RWPE2 (cell line): ENCODE data around the gene RPL35.

ENCODE experiments used
- ATAC-seq: fragments of 200-7000 bp; cut with Tn5 transposase; 3 replicates; pipeline ENCODE4 v1.9.1; 2021; ENCODE audit warnings: low read depth
- DNase-seq: peaks from one replicate; pipeline ENCODE4 v3.0.0-alpha.2; 2020; ENCODE audit warnings: low spot score
- H3K27ac ChIP-seq: fragments of 450-650 bp; 2 replicates; pipeline ENCODE4 v1.5.1; 2017; ENCODE audit warnings: mild to moderate bottlenecking; ENCODE audit not compliant: poor library complexity, severe bottlenecking
- H3K27me3 ChIP-seq: fragments of 250-450 bp; sonication (Bioruptor Pico); 2 replicates; pipeline ENCODE4 v1.5.1; 2021; ENCODE audit warnings: mild to moderate bottlenecking, moderate library complexity; ENCODE audit not compliant: insufficient read depth, poor library complexity, severe bottlenecking
- H3K36me3 ChIP-seq: fragments of 250-450 bp; sonication (Bioruptor Pico); 2 replicates; pipeline ENCODE4 v1.5.1; 2020; ENCODE audit warnings: low read depth, mild to moderate bottlenecking, moderate library complexity
- H3K4me1 ChIP-seq: fragments of 250-450 bp; sonication (Bioruptor Pico); 2 replicates; pipeline ENCODE4 v1.5.1; 2021; ENCODE audit warnings: mild to moderate bottlenecking, moderate library complexity; ENCODE audit not compliant: insufficient read depth, poor library complexity, severe bottlenecking
- H3K4me3 ChIP-seq: fragments of 250-450 bp; sonication (Bioruptor Pico); 2 replicates; pipeline ENCODE4 v1.5.1; 2021; ENCODE audit warnings: mild to moderate bottlenecking, moderate library complexity; ENCODE audit not compliant: severe bottlenecking
- H3K9me3 ChIP-seq: fragments of 250-450 bp; sonication (Bioruptor Pico); 2 replicates; pipeline ENCODE4 v1.5.1; 2021; ENCODE audit warnings: mild to moderate bottlenecking, moderate library complexity; ENCODE audit not compliant: severe bottlenecking
- TF ChIP-seq, protein P1 (sequence below): fragments of 450-650 bp; IDR thresholded peaks from one replicate; pipeline ENCODE4 v1.5.1; 2017; ENCODE audit warnings: mild to moderate bottlenecking, moderate library complexity; ENCODE audit not compliant: poor library complexity, severe bottlenecking

The RPL35 gene

DNA sequence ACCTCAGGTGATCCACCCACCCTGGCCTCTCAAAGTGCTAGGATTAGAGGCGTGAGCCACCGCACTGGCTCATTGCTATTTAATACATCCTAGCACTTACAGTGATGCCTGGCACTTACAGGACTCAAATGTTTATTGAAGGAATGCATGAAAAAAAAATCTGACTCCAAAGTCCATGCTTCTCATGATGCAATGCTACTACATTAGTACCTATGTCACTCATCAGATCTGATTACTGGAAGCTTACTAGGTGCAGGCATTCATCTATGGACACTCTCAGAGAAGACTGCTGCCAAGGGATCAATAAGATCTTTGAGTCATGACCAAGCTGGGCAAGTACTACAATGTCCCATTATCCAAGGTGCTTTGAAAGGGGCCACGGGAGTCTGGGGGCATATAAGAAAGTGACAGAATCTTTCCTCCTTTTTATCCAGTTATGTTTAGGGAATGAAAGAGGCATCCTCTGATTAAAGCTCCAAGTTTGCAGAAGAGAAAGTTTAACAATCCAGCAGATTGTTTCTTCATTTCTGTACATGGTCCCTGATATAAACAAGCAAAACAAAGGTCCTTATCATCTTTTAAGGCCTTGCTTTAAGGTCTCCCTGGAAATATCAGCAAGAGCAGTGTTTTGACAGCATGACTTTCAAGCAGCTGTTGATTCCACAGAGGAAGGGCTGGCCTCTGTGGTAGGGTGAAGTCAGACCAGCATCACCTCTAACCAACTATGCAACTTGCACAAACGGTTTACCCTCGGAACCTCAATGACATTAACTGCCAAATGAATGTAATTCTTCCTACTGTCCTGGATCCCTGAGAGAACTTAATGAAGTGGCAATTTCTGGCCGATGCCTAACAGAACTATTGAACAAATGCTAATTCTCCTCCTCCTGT is 36.1 kb upstream of the RPL35 start:
- TF ChIP-seq, protein P1, sequence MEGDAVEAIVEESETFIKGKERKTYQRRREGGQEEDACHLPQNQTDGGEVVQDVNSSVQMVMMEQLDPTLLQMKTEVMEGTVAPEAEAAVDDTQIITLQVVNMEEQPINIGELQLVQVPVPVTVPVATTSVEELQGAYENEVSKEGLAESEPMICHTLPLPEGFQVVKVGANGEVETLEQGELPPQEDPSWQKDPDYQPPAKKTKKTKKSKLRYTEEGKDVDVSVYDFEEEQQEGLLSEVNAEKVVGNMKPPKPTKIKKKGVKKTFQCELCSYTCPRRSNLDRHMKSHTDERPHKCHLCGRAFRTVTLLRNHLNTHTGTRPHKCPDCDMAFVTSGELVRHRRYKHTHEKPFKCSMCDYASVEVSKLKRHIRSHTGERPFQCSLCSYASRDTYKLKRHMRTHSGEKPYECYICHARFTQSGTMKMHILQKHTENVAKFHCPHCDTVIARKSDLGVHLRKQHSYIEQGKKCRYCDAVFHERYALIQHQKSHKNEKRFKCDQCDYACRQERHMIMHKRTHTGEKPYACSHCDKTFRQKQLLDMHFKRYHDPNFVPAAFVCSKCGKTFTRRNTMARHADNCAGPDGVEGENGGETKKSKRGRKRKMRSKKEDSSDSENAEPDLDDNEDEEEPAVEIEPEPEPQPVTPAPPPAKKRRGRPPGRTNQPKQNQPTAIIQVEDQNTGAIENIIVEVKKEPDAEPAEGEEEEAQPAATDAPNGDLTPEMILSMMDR: no peak
- H3K4me1 ChIP-seq: peaks cover 7% of the 10 kb centered on the region
- H3K4me3 ChIP-seq: no peak overlapping the region
- H3K27me3 ChIP-seq: no peaks in the 10 kb centered on the region
- no peak for DNase-seq
- no peaks in the 10 kb centered on the region for H3K9me3 ChIP-seq
- H3K27ac ChIP-seq: no peak overlapping the region
- no peak for ATAC-seq
- H3K36me3 ChIP-seq: peaks cover 47% of the 10 kb centered on the region

DNA sequence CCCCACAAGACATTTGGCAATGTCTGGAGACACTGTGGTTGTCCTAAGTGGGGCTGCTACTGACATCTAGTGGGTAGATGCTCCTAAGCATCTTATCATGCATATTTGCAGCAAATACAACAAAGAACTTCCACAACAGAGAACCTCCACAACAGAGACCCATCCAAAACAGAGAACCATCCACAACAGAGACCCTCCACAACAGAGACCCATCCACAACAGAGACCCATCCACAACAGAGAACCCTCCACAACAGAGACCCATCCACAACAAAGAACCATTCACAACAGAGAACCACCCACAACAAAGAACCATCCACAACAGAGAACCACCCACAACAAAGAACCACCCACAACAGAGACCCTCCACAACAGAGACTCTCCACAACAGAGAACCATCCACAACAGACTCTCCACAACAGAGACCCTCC is 33.0 kb upstream of the RPL35 start:
- no peak overlapping the region for H3K27ac ChIP-seq
- TF ChIP-seq, protein P1: peak; percentile 41
- H3K4me1 ChIP-seq: no peaks in the 10 kb centered on the region
- no peaks in the 10 kb centered on the region for H3K27me3 ChIP-seq
- H3K36me3 ChIP-seq: peaks cover 50% of the 10 kb centered on the region
- DNase-seq (no peak), ATAC-seq (peak; percentile 69; the same call in 1 of the 3 replicates)
- no peaks in the 10 kb centered on the region for H3K9me3 ChIP-seq
- no peak overlapping the region for H3K4me3 ChIP-seq

DNA sequence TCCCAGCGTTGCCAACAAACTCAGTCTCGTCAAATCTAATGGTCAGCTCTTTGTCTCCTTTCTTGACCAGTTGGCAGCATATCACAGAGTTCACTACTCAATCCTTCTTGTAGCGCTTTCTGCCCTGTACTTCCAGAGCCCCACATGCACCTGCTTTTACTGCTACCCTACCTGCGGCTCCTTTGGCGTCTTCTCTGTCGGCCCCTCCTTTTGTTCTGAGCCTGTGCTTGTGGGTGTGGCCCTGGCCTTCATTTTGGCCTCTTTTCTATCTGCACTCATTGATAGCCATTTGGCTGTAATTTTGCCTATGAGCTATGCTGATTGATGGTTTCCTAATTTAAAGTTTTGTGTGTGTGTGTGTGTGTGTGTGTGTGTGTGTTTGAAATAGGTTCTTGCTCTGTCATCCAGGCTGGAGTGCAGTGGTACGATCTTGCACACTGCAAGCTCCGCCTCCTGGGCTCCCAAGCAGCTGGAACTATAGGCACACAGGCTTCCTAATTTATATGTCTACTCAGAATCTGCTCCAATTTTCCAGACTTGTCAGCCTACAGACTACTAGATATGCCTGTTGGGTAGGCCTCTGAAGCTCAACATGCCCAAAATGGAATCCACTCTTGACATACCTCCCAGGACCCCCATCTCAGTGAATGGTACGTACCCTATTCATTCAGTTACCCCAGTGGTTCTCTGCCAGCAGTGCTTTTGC is 32.4 kb upstream of the RPL35 start:
- Histone ChIP-seq H3K9me3 (no peaks in the 10 kb centered on the region), H3K27ac (no peak overlapping the region), H3K4me1 (no peaks in the 10 kb centered on the region), H3K4me3 (no peak overlapping the region), H3K27me3 (no peaks in the 10 kb centered on the region), H3K36me3 (peaks cover 53% of the 10 kb centered on the region)
- DNase-seq (no peak), ATAC-seq (no peak)
- TF ChIP-seq, protein P1: no peak

DNA sequence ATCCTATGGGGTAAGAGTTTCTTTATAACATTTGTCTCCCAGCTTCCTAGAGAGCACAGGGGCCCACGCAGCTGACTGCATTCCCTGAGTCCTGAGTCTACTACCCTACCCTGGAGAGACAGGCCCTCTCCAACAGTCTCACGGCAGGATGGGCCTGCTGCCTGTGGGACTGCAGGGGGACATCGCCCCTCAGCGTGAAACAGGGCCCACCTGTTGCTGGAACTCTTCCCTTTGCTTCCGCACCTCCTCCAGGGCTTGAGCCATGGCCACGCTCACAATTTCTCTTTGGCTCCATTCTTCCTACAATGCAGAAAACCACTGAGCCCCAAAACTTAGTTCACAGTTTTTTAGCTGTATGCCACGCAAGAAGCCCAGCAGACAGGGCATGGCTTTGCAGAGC is 28.4 kb upstream of the RPL35 start:
- Histone ChIP-seq H3K36me3 (peaks cover 35% of the 10 kb centered on the region), H3K27ac (no peak overlapping the region), H3K4me3 (no peak overlapping the region), H3K27me3 (no peaks in the 10 kb centered on the region), H3K4me1 (no peaks in the 10 kb centered on the region), H3K9me3 (no peaks in the 10 kb centered on the region)
- ATAC-seq (no peak), DNase-seq (no peak)
- TF ChIP-seq, protein P1: no peak
